Mucosa of stomach (tissue), 1 donor: Measurements from ENCODE around the gene PNISR.
A peak's percentile ranks its signal among the peaks of the same experiment; 100 is the strongest.

Source experiments
- H3K27me3 ChIP-seq: one replicate; pipeline ENCODE4 v1.7.0; 2013; ENCODE audit warnings: mild to moderate bottlenecking, low read length; ENCODE audit not compliant: control insufficient read depth, insufficient read depth
- H3K36me3 ChIP-seq: one replicate; pipeline ENCODE4 v1.7.0; 2013; ENCODE audit warnings: low read length; ENCODE audit not compliant: control insufficient read depth, insufficient read depth
- H3K4me1 ChIP-seq: one replicate; pipeline ENCODE4 v1.7.0; 2013; ENCODE audit warnings: mild to moderate bottlenecking, low read length; ENCODE audit not compliant: control insufficient read depth, insufficient read depth
- H3K4me3 ChIP-seq: one replicate; pipeline ENCODE4 v1.7.0; 2013; ENCODE audit warnings: low read length
- H3K9ac ChIP-seq: one replicate; pipeline ENCODE4 v1.7.0; 2013; ENCODE audit warnings: mild to moderate bottlenecking, low read length, moderate library complexity
- H3K9me3 ChIP-seq: one replicate; pipeline ENCODE4 v1.7.0; 2013; ENCODE audit warnings: mild to moderate bottlenecking, low read length, moderate library complexity; ENCODE audit not compliant: control insufficient read depth
- donor health status: Pancreatic carcinoma.

Gene PNISR

GRCh38 chr6:99353126-99353525 is 72.0 kb downstream of the PNISR start:
- H3K9ac ChIP-seq, result no peak overlapping the region
- H3K27me3 ChIP-seq, result peaks cover 30% of the 10 kb centered on the region
- H3K9me3 ChIP-seq, result no peaks in the 10 kb centered on the region
- H3K4me3 ChIP-seq, result no peak overlapping the region
- no peaks in the 10 kb centered on the region for H3K36me3 ChIP-seq
- H3K4me1 ChIP-seq, result peaks cover 4% of the 10 kb centered on the region

- no peaks in the 10 kb centered on the region for H3K9me3 ChIP-seq
- H3K4me3 ChIP-seq, result no peak overlapping the region
- H3K36me3 ChIP-seq, result no peaks in the 10 kb centered on the region
- peaks cover 30% of the 10 kb centered on the region for H3K27me3 ChIP-seq
- peaks cover 4% of the 10 kb centered on the region for H3K4me1 ChIP-seq
- no peak overlapping the region for H3K9ac ChIP-seq
These were observed 74.5 kb downstream of the PNISR start for GRCh38 chr6:99350573-99350972.

GRCh38 chr6:99349171-99350141 is 75.7 kb downstream of the PNISR start, which contains the start of gene FAXC:
Gene FAXC (minus strand): TSS chr6:99349674. CDS start chr6:99349372, 302 bp downstream.
- Histone ChIP-seq H3K4me3 (no peak within 1 kb of the TSS), H3K9me3 (no peaks in the 10 kb centered on the region), H3K27me3 (peaks cover 26% of the 10 kb centered on the region), H3K4me1 (peaks cover 4% of the 10 kb centered on the region), H3K36me3 (no peaks in the 10 kb centered on the region), H3K9ac (peak within 1 kb of the TSS; percentile 50)

GRCh38 chr6:99348288-99349170 is 76.6 kb downstream of the PNISR start:
- Histone ChIP-seq H3K9ac (peak overlapping the region; percentile 17), H3K4me3 (no peak overlapping the region), H3K36me3 (no peaks in the 10 kb centered on the region), H3K27me3 (peaks cover 23% of the 10 kb centered on the region), H3K9me3 (no peaks in the 10 kb centered on the region), H3K4me1 (peaks cover 4% of the 10 kb centered on the region)
